NCI-H446 (cell line): Measurements from ENCODE around the gene TMEM273.
A peak's percentile ranks its signal among the peaks of the same experiment; 100 is the strongest.

ENCODE experiments used
- DNase-seq, 2 experiments: peaks; one replicate each; lab custom pipeline; 2025; lab: John Stamatoyannopoulos, UW

Gene TMEM273

GRCh38 chr10:49162761-49163310 lies 25.4 kb downstream of the TMEM273 start:
- no peak for DNase-seq

- DNase-seq, result no peak
Measured at GRCh38 chr10:49162063-49162462, 26.1 kb downstream of the TMEM273 start.

- DNase-seq, result peak in 1 of 2 experiments; percentile 13
Measured at GRCh38 chr10:49161411-49161997, 26.7 kb downstream of the TMEM273 start.

- no peak for DNase-seq
Measured at GRCh38 chr10:49160814-49161213, 27.4 kb downstream of the TMEM273 start.

DNA sequence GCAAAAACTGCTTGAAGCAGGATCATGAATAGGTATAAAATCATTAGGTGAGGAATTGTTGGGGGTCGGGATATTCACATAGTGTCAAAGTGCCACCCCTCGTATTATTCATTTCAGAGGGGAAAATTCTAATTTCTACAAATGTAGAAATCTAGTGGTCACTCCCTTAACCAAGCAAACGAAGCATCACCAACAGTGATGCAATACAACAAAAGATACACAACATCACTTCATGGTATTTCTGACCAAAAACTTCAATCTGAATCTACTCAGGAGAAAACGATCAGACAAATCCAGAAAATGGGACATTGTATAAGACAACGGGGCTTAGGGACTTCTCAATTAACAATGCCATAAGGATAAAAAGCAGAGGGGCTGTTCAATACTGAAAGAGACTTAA lies 28.1 kb downstream of the TMEM273 start:
- DNase-seq, result no peak

DNA sequence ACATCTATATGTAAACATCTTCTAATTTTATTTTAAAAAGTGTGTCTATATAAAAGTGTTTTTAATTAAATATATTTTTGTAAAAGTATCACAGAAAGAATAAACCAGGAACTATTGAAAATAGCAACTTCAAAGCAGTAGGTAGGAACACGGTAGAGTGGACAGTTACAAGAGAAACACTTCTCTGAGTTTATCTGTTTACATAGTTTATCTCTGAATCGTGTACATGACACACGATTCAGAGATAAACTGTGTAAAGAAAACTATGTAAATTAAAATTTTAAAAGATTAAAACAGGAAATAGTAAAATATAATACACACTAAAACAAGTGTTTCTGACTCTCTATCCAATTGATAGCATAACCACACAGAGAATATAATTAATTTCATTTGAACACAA lies 29.3 kb downstream of the TMEM273 start:
- DNase-seq, result no peak

GRCh38 chr10:49158404-49158803 lies 29.8 kb downstream of the TMEM273 start:
- no peak for DNase-seq

- no peak for DNase-seq
Measured at GRCh38 chr10:49157229-49157628, 31.0 kb downstream of the TMEM273 start.

GRCh38 chr10:49154641-49155040 lies 33.5 kb downstream of the TMEM273 start:
- DNase-seq, result no peak

GRCh38 chr10:49153971-49154370 lies 34.2 kb downstream of the TMEM273 start:
- no peak for DNase-seq

GRCh38 chr10:49153115-49153514 lies 35.1 kb downstream of the TMEM273 start:
- no peak for DNase-seq

DNA sequence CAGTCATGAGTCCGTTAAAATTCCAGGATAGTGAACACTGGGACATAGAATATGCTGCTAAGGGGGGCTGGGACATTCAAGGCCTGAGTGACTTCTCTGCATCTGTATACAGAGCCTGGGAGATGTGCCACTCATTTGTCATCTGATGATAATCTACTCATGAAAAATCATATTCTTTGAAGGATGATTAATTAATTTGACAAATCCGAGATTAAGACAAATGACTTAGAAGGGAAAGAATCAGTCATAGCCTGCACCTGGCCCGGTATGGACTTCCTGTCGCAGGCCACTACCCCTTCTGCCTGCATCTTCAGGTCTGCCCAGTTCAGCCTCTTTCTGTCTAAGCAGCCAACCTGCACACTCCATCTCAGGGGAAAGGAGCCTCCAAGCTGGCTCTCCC lies 35.5 kb downstream of the TMEM273 start:
- no peak for DNase-seq

DNA sequence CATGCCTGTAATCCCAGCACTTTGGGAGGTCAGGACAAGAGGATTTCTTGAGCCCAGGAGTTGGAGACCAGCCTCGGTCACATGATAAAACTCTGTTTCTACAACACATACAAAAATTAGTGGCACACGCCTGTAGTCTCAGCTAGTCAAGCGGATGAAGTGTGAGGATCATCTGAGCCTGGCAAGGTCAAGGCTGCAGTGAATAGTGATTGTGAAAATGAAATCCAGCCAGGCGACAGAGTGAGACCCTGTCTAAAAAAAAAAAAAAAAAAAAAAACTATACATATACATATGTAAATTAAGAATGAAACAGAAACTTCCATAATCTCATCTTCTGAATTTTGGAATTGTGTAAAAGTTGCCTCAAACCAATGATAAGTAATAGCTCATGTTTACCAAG lies 36.2 kb downstream of the TMEM273 start:
- DNase-seq, result no peak

- no peak for DNase-seq
Measured at GRCh38 chr10:49151481-49151880, 36.7 kb downstream of the TMEM273 start.

GRCh38 chr10:49151025-49151445 lies 37.2 kb downstream of the TMEM273 start:
- no peak for DNase-seq

GRCh38 chr10:49150426-49150825 lies 37.8 kb downstream of the TMEM273 start:
- no peak for DNase-seq

DNA sequence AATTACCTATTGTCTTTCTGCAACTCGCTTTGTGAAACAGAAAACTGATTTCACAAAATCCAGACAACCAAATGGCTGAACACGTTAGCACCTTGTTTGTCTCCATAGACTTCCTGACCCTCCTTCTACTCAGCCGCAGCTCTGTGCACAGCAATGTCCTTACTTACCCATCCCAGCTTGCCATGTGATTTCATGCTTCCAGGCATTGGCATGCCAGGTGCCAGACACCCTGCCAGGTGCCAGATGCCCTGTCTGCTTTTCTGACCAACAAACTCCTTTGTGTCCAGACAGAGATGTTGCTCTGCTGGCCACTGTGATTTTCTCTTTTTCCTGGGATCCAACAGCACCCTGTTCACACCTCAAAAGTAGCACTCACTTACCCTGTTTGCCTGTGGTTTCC lies 38.3 kb downstream of the TMEM273 start:
- no peak for DNase-seq

- DNase-seq, result no peak
Measured at GRCh38 chr10:49144058-49144720, 44.0 kb downstream of the TMEM273 start.

DNA sequence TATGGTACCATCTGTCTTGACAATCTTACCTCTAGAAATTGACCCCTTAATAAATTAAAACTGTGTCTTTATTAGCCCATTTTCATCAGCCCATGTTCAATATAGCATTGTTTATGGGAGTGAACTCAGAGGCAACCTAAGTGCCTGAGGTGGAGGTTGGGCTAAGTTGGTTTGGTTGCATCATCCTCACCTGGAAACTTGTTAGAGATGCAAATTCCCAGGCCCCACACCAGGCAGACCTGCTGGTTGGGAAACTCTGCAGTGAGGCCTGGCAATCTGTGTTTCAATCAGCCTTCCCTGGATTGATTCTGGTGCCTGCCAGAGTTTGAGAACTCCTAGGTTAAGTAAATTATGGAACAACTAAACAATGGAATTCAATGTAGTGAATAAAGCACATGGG lies 44.9 kb downstream of the TMEM273 start:
- DNase-seq, result no peak

GRCh38 chr10:49141541-49142332 lies 46.5 kb downstream of the TMEM273 start:
- no peak for DNase-seq

DNA sequence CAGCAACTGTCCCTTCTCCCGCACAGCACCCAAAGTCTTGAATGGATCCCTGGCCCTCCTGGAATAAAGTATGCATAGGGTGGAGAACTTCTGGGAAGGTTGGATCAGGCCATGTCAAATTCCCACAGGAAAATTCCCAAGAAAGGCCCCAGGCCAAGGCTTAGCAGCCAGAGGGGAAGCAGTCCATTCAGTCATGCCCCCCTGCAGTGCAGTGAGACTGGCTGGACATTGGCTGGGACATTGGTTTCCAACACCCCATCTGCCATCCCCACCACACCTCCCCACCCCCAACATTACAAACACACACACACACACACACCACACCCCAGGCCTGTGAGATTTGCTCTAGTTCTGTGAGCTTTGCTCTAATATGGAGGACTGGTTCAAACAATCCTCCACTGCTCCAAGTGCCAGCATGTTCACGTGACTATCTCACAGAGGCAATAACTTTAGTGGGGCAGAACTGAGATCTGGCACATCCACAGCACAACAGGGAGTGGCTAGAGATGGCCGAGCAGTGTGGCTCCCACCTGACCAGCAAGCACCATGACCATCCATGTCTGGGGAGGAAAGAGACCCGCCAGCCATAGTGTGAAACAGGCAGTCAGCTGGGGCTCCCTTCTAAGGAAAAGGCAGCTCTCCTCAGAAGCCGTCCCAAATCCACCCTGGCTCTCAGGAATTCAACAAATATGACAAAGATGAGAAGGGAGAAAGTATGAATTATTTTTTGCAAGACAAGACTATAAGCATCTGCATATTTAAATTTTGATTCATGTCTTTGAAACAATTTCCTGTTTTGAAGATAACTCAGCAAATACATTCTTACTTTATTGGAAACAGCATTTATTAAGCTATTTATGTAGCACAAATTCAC lies 47.6 kb downstream of the TMEM273 start:
- no peak for DNase-seq

- DNase-seq, result no peak
Measured at GRCh38 chr10:49139846-49140195, 48.4 kb downstream of the TMEM273 start.
